ENCODE measurements around the gene CCDC102A.
A peak's percentile ranks its signal among the peaks of the same experiment; 100 is the strongest.

CCDC102A gene

DNA sequence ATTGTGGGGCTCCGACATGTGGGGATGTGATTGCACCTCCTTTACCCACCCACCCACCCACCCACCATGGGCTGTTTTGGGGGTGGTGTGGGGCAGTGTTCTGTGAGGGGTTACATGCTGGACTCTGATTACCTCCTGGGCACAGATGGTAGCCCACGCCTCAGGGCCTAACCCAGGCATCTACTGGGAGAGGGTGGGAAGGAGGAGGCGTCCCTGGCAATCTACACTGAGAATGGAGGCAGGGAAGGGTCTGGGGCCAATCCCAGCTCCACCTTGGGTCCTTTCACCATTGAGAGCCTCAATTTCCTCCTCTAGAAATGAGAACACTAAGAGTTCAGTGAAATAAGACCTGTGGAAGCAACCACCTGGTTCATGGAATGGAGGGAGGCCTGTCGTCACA, 38.3 kb downstream of the CCDC102A start:
- no peak for DNase-seq

DNA sequence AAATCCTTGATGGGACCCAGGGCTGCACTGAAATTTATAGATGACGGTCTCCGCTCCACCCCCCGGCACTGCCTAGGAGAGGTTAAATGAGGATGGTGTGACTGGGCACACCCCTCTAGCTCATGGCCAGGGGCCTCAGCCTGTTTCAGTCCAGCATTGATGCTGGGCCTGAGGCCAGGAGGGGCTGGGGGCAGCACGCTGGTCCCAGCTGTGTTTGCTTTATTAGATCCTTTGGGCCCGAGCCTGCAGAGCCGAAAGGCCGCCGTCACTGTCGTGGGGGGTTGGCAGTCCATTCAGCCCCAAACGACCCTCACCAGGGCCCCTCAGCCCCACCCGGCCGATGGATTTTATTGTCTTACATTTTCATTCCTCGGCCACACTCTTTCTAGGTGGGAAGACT, 39.2 kb downstream of the CCDC102A start:
- no peak for DNase-seq

GRCh38 chr16:57493767-57494166, 42.6 kb downstream of the CCDC102A start:
- DNase-seq = no peak

DNA sequence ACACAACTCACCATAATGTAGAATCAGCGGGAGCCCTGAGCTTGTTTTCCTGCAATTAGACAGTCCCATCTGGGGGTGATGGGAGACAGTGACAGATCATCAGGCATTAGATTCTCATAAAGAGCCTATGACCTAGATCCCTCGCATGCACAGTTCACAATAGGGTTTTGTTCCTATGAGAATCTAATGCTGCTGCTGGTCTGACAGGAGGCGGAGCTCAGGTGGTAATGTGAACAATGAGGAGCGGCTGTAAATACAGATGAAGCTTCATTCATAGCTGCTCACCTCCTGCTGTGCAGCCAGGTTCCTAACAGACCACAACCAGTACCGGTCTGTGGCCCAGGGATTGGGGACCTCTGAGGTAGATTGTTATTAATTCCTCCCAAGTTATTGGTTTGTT, 47.1 kb downstream of the CCDC102A start:
- no peak for DNase-seq

GRCh38 chr16:57486858-57487834, 49.2 kb downstream of the CCDC102A start:
- no peak for DNase-seq

- peak; percentile 33 to 68 for DNase-seq
Measured at GRCh38 chr16:57485916-57486857, 50.2 kb downstream of the CCDC102A start, which contains the start of gene DOK4. DOK4 (minus strand) TSS chr16:57486493; CDS start chr16:57479507, 6,986 bp downstream.

GRCh38 chr16:57485091-57485915, 51.1 kb downstream of the CCDC102A start:
- no peak for DNase-seq

GRCh38 chr16:57484515-57485005, 51.8 kb downstream of the CCDC102A start:
- no peak for DNase-seq

- no peak for DNase-seq
Measured at GRCh38 chr16:57483725-57484514, 52.5 kb downstream of the CCDC102A start.

- DNase-seq = no peak
Measured at GRCh38 chr16:57482845-57483545, 53.4 kb downstream of the CCDC102A start.

- DNase-seq = no peak
Measured at GRCh38 chr16:57481421-57481820, 55.0 kb downstream of the CCDC102A start.

- DNase-seq = no peak
Measured at GRCh38 chr16:57480754-57481230, 55.6 kb downstream of the CCDC102A start.

- no peak for DNase-seq
Measured at GRCh38 chr16:57479976-57480753, 56.2 kb downstream of the CCDC102A start.

GRCh38 chr16:57479205-57479975, 57.0 kb downstream of the CCDC102A start:
- no peak for DNase-seq

GRCh38 chr16:57478396-57479204, 57.8 kb downstream of the CCDC102A start:
- no peak for DNase-seq

DNA sequence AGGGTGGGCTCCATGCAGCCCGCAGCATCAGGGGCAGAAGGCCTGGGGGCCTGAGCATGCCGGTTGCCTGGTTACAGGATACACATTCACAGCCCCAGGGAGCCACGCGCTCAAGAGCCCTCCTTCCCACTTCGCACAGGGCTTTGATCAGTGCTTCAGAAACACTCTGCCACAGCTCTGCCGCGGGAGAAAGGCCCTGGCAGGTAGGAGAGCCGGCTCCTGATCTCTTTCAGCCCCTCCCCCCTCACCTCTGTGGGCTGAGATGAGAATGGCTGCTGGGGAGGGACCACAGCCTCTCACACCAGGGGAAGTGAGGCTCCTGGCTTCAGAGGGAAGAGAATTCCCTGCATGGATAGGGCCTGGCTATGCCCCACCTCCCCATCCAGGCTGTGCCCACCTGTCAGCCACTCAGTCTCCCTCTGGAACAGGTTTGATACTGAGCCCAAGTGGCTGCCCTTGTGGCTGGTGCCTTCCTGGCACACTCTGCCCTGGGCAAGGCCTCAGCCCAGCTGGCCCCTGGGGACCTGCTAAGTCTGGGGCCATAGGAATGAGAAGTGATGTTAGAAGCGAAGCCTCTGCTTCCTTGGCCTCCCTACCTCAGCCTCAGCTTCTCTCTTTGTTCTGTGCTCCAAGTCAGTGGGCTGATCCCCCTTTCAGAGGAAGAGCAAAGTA, 58.7 kb downstream of the CCDC102A start:
- DNase-seq = no peak
